Stimulated activated CD8-positive, alpha-beta memory T cell treated with anti-CD3 and anti-CD28 coated beads, Interleukin-12 subunit alpha, Interleukin-12 subunit beta, amount 100 ng/mL, for 4 hours (primary cell): ENCODE measurements around the gene DNAH17.

Source experiments
- DNase-seq: peaks from one replicate; pipeline ENCODE4 v3.0.0-alpha.2; 2020; ENCODE audit warnings: low read depth

The DNAH17 gene

GRCh38 chr17:78575340-78575739, 1.9 kb downstream of the DNAH17 start:
- no peak for DNase-seq

- DNase-seq: no peak
Observed at GRCh38 chr17:78573955-78574354, 3.2 kb downstream of the DNAH17 start.

- no peak for DNase-seq
Observed at GRCh38 chr17:78572239-78573205, 4.7 kb downstream of the DNAH17 start.

GRCh38 chr17:78571329-78571728, 5.9 kb downstream of the DNAH17 start:
- no peak for DNase-seq

- DNase-seq: no peak
Observed at GRCh38 chr17:78568494-78569115, 8.6 kb downstream of the DNAH17 start.

- no peak for DNase-seq
Observed at GRCh38 chr17:78567991-78568390, 9.2 kb downstream of the DNAH17 start.

GRCh38 chr17:78566947-78567346, 10.2 kb downstream of the DNAH17 start:
- no peak for DNase-seq

GRCh38 chr17:78563189-78564145, 13.7 kb downstream of the DNAH17 start:
- no peak for DNase-seq

- no peak for DNase-seq
Observed at GRCh38 chr17:78562734-78563133, 14.5 kb downstream of the DNAH17 start.

- no peak for DNase-seq
Observed at GRCh38 chr17:78561166-78561565, 16.0 kb downstream of the DNAH17 start.

- DNase-seq: no peak
Observed at GRCh38 chr17:78560731-78561130, 16.5 kb downstream of the DNAH17 start.

GRCh38 chr17:78559749-78560368, 17.3 kb downstream of the DNAH17 start:
- DNase-seq: no peak

- DNase-seq: no peak
Observed at GRCh38 chr17:78558989-78559388, 18.2 kb downstream of the DNAH17 start.

- DNase-seq: no peak
Observed at GRCh38 chr17:78558181-78558850, 18.9 kb downstream of the DNAH17 start.

- DNase-seq: no peak
Observed at GRCh38 chr17:78557598-78558039, 19.6 kb downstream of the DNAH17 start.

GRCh38 chr17:78556812-78557211, 20.4 kb downstream of the DNAH17 start:
- no peak for DNase-seq

- DNase-seq: no peak
Observed at GRCh38 chr17:78555746-78556401, 21.3 kb downstream of the DNAH17 start.

GRCh38 chr17:78550464-78550863, 26.7 kb downstream of the DNAH17 start:
- no peak for DNase-seq

- DNase-seq: no peak
Observed at GRCh38 chr17:78548725-78549124, 28.5 kb downstream of the DNAH17 start.

- no peak for DNase-seq
Observed at GRCh38 chr17:78547035-78547434, 30.2 kb downstream of the DNAH17 start.

- no peak for DNase-seq
Observed at GRCh38 chr17:78546476-78546875, 30.7 kb downstream of the DNAH17 start.
